ENCODE results near the gene FRMD4B. TPM values are rescaled to one million over a fixed set of nuclear protein-coding genes. Genes with fewer than 3 reads are reported as not detected.
A peak's percentile ranks its signal among the peaks of the same experiment; 100 is the strongest.

The FRMD4B gene
- total RNA-seq, 6 experiments from 2014 or later = 0.03 to 0.12 (median 0.07) TPM; not detected in 1

DNA sequence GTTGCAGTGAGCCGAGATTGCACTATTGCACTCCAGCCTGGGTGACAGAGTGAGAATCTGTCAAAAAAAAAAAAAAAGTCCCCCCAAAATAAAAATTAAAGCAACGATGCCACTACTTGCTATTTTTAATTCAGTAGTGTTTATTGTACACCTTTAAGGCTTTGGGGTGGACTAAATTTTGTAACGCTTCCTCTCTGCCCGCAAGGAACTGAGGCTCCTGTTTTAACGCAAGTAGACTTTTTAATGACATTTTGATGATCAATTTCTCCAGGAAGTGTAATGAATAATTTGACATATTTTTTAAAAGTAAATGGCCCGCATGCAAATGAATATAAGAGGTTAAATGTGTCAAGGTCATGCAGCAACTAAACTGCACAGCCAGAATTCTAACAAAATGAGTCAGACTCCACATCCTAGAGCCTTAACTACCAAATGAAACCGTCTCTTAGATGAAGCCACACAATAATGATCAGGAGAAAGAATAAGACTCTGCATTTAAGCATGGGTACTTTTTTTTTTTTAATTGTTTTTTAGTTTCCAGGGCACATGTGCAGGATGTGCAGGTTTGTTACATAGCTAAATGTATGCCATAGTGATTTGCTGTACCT is 166.7 kb downstream of the FRMD4B start:
- no peaks in the 10 kb centered on the region for H3K36me3 Mint-ChIP-seq (ENCODE audit: low read depth)
- H3K4me1 Mint-ChIP-seq (ENCODE audit: low read depth) = peaks cover 5% of the 10 kb centered on the region; the same call in 1 of the 2 replicates
- peaks cover 13% of the 10 kb centered on the region for H3K27me3 Mint-ChIP-seq (ENCODE audit: insufficient read depth)
- no peak overlapping the region for H3K4me3 Mint-ChIP-seq
- TF ChIP-seq, protein P1, sequence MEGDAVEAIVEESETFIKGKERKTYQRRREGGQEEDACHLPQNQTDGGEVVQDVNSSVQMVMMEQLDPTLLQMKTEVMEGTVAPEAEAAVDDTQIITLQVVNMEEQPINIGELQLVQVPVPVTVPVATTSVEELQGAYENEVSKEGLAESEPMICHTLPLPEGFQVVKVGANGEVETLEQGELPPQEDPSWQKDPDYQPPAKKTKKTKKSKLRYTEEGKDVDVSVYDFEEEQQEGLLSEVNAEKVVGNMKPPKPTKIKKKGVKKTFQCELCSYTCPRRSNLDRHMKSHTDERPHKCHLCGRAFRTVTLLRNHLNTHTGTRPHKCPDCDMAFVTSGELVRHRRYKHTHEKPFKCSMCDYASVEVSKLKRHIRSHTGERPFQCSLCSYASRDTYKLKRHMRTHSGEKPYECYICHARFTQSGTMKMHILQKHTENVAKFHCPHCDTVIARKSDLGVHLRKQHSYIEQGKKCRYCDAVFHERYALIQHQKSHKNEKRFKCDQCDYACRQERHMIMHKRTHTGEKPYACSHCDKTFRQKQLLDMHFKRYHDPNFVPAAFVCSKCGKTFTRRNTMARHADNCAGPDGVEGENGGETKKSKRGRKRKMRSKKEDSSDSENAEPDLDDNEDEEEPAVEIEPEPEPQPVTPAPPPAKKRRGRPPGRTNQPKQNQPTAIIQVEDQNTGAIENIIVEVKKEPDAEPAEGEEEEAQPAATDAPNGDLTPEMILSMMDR (IDR thresholded peaks at IDR 0.05) = no peak
- H3K27ac Mint-ChIP-seq = no peak overlapping the region
- H3K9me3 Mint-ChIP-seq = no peaks in the 10 kb centered on the region
- DNase-seq = no peak

DNA sequence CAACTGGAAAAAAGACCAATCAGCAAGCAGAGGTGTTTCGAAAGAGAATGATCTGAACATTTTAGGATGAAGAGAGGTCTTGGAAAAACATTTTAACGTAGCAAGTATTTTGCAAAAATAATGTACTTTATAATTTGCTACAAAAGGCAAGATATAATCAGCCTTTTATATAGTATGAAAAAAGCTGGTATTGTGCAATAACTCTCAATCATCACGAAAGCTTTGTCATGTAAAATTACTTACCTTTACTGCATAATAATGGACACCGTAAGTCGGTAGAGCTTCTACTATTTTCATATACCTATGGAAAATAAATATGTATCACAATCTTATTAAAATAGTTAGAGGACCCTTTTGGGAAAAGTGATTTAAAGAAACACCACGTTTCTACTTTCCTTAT is 167.8 kb downstream of the FRMD4B start:
- H3K4me3 Mint-ChIP-seq = no peak overlapping the region
- TF ChIP-seq, protein P1 (IDR thresholded peaks at IDR 0.05) = no peak
- DNase-seq = no peak
- no peak overlapping the region for H3K27ac Mint-ChIP-seq
- H3K27me3 Mint-ChIP-seq (ENCODE audit: insufficient read depth) = peaks cover 18% of the 10 kb centered on the region
- H3K9me3 Mint-ChIP-seq = no peaks in the 10 kb centered on the region
- H3K4me1 Mint-ChIP-seq (ENCODE audit: low read depth) = peaks cover 5% of the 10 kb centered on the region; the same call in 1 of the 2 replicates
- H3K36me3 Mint-ChIP-seq (ENCODE audit: low read depth) = no peaks in the 10 kb centered on the region

DNA sequence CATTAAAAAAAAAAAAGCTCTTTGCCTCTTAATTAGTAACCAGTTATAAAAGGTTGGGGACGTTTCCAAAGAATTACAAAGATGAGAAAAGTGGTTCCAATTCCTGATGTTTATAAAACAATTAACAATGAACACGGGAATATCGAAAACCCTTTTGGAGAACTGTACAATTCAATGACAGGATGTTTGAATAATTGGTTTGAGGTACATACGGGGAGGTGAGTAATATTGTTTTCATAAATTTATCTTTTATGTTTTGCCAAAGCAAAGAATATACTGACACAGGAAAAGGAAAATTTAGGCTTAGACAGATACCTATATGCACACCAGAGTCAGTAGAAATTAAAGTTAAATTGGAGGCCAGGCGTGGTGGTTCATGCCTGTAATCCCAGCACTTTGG is 168.9 kb downstream of the FRMD4B start:
- Mint-ChIP-seq H3K4me1 (ENCODE audit: low read depth) (peaks cover 11% of the 10 kb centered on the region), H3K27ac (no peak overlapping the region), H3K36me3 (ENCODE audit: low read depth) (no peaks in the 10 kb centered on the region), H3K27me3 (ENCODE audit: insufficient read depth) (peaks cover 18% of the 10 kb centered on the region), H3K4me3 (no peak overlapping the region), H3K9me3 (no peaks in the 10 kb centered on the region)
- TF ChIP-seq, protein P1 (IDR thresholded peaks at IDR 0.05) = no peak
- no peak for DNase-seq

DNA sequence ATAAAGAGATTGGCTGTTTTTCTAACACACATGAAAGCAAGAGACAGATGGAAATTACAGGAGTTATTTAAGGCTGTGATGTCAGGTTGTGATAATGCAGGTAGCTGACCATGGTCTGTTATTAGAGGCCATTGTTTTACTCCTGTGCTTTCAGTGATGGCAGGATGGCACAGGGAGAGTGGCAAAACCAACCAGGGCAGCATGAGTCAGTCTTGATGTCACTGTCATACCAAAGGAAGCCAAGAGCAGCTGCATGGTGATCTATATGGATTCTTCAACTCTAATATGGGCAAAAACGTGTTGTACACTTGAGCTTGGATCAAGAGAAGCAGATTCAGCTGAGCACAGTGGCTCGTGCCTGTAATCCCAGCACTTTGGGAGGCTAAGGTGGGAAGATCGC is 171.6 kb downstream of the FRMD4B start:
- TF ChIP-seq, protein P1 (IDR thresholded peaks at IDR 0.05) = no peak
- H3K4me3 Mint-ChIP-seq = no peak overlapping the region
- H3K27me3 Mint-ChIP-seq (ENCODE audit: insufficient read depth) = peaks cover 18% of the 10 kb centered on the region
- no peaks in the 10 kb centered on the region for H3K9me3 Mint-ChIP-seq
- H3K27ac Mint-ChIP-seq = no peak overlapping the region
- peaks cover 9% of the 10 kb centered on the region for H3K4me1 Mint-ChIP-seq (ENCODE audit: low read depth)
- DNase-seq = no peak
- H3K36me3 Mint-ChIP-seq (ENCODE audit: low read depth) = no peaks in the 10 kb centered on the region

DNA sequence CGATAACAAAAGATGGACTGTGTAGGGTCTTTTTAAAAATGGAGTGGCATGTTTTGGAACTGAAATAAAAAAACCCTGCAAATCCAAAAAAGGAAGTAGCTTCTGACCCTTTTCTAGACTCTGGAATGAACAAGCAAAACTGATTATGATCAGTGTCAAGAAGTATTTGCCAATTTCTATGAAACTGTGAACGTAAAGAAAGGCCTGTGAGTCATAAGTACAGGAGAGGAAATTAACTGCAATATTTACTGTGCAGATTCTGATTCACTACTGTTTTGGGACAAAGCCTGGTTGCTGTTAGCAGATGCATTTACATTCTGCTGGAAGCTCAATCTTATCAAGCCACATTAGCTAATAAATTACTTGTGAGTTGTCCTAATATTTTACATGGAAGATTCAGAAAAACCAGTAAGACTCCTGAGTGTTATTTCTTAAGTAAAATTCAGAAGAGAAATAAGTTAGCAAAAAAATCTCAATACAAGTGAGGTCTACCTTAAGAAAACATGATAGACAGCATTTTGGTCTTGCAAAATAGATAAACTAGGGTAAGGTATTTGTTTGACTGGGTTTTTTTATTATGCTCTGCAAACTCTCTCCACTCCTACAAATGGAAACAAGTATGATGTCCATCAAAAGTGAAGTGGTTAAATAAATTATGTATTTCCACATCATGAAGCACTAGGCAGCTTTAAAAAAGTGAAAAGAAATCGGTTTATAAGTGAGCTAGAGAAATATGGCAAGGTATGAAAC is 173.3 kb downstream of the FRMD4B start:
- no peaks in the 10 kb centered on the region for H3K36me3 Mint-ChIP-seq (ENCODE audit: low read depth)
- peaks cover 20% of the 10 kb centered on the region for H3K27me3 Mint-ChIP-seq (ENCODE audit: insufficient read depth)
- H3K27ac Mint-ChIP-seq = no peak overlapping the region
- H3K4me1 Mint-ChIP-seq (ENCODE audit: low read depth) = peaks cover 6% of the 10 kb centered on the region; the same call in 1 of the 2 replicates
- no peak overlapping the region for H3K4me3 Mint-ChIP-seq
- TF ChIP-seq, protein P1 (IDR thresholded peaks at IDR 0.05) = no peak
- peak; percentile 53 for DNase-seq
- no peaks in the 10 kb centered on the region for H3K9me3 Mint-ChIP-seq
